ENCODE results near the gene XYLB. TPM values are rescaled to one million over a fixed set of nuclear protein-coding genes. Genes with fewer than 3 reads are reported as not detected.

The XYLB gene
- total RNA-seq, 1 experiment from 2014 or later: 3.4 TPM

DNA sequence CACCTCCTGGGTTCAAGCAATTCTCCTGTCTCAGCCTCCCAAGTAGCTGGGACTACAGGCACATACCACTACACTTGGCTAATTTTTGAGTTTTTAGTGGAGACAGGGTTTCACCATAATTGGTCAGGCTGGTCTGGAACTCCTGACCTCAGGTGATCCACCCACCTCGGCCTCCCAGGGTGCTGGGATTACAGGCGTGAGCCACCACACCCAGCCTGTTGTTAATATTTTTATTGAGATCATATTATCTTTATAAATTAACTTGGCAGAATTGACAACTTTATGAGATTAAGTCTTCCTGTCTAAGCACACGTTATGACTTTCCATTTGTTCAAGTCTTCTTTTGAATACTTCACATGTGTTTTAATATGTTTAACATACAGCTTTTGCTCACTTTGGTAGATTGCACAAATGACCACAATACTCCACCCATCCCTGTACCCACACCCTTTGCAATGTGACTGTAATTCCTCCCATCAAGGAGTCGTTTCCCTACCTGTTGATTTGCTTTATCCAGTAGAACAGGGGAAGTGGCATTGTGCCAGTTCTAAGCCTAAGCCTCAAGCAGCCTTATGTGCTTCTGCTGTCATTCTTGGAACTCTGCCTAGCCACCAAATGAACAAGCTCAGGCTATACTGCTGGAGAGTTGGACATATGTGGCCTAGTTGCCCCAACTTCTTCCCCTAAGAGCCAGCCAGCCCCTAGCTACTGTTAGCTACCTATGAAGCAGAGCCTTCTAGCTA is 8.2 kb downstream of the XYLB start:
- in situ Hi-C loops (cut with HindIII; ENCODE audit: low sequenced_read_pairs): no loop called here

DNA sequence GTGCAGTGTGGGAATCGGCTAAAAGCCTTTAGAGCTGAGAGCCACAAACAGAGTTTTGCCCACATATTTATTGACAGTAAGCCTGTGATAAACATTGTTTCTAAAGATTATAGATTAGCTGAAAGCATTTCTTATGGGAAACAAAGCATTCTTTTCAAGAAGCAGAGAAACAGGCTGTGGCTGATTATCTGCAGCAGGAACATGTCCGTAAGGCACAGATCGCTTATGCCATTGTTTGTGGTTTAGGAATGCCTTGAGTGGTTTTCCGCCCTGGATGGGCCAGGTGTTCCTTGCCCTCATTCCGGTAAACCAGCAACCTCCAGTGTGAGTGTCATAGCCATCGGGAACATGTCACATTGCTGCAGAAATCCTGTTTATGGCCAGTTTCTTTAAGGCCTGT is 12.5 kb downstream of the XYLB start:
- in situ Hi-C loops (cut with HindIII; ENCODE audit: low sequenced_read_pairs): no loop called here

More for the DNA sequence above, 8.2 kb downstream of the XYLB start:
- peak; percentile 89 for DNase-seq (ENCODE audit: low spot score)

DNA sequence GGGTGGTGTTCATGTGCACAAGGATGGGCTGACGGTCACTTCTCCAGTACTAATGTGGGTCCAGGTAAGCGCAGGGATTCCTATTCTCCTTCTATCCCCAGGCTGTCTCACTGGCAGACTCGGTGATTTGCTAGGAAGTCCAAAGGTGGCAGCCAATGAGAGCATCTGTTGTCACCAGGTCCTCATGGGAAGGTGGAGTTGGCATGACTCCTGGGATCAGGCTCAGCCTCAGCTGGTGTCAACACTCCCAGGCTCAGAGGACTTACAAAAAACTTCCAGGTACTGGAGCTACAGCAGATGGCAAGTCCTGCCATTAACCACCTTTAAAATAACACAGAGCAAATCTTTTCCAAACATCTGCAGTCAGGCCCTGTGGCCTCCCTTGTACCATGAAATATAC is 13.8 kb downstream of the XYLB start:
- no peak for DNase-seq (ENCODE audit: low spot score)
- in situ Hi-C loops (cut with HindIII; ENCODE audit: low sequenced_read_pairs): no loop called here

More for the DNA sequence above, 12.5 kb downstream of the XYLB start:
- DNase-seq (ENCODE audit: low spot score): no peak

DNA sequence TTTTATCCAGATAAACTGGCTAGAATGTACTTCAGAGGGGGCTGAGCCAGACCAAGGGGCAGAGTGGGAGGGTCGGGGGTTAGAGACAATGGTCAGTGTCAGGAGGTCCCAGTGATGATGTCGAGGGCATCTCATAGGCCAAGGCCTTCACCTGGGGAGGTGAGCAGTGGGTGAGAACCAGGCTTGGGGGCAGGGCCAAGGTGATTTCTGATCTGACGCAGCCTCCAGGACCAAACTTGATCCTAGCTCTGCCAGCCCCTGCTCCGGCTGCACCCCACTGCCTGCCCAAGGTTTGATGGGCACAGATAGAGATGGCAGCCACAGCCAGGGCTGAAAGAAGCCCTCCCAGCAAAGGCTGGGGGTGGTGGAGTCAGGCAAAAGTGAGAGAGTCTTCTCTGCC is 14.9 kb downstream of the XYLB start:
- no peak for DNase-seq (ENCODE audit: low spot score)
- in situ Hi-C loops (cut with HindIII; ENCODE audit: low sequenced_read_pairs): no loop called here

DNA sequence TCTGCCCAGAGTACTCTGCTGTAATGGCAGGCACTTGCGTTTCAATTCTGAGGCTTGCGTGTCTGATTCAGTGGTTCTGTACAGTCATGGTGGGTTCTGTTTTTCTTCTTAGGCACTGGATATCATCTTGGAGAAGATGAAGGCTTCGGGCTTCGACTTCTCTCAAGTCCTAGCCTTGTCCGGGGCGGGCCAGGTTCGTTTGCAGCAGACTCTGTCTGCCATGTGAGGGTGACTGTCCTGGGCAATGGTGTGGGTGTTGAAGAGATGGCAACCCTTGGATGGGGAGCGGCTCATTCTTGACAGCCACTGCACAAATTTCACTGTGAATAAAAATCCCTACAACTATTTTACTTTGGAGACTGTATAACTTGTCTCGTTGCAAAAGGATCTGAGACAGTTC is 16.2 kb downstream of the XYLB start:
- no peak for DNase-seq (ENCODE audit: low spot score)
- in situ Hi-C loops (cut with HindIII; ENCODE audit: low sequenced_read_pairs): no loop called here

DNA sequence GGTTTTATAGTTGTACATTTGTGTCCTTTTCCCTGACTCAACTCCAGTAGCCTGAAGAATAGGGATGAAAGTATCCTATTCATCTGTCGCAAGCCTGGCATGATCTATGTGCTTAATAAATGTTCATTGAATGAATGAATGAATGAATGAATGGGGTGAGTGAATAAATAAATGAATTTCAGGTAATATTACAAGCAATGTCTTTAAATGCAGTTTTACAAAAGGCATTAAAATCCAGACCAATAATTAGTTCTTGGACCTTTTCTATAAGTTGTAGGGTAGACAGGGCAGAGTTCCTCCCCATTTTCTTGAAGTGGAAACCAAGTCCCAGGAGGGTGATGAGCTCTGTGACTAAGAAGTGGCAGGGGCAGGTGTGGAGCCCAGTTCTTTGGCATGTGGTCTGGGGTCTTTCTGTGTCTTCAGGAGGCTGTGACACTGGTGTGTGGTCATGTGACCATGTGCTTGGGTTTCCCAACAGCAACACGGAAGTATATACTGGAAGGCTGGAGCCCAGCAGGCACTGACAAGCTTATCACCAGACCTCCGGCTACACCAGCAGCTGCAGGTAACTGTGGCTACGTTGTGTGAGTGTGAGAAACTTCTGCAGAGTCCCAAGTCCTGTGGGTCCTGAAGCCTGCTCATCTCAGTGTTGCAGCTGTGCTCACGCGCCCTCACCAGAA is 18.3 kb downstream of the XYLB start:
- in situ Hi-C loops (cut with HindIII; ENCODE audit: low sequenced_read_pairs): no loop called here
- DNase-seq (ENCODE audit: low spot score): no peak

DNA sequence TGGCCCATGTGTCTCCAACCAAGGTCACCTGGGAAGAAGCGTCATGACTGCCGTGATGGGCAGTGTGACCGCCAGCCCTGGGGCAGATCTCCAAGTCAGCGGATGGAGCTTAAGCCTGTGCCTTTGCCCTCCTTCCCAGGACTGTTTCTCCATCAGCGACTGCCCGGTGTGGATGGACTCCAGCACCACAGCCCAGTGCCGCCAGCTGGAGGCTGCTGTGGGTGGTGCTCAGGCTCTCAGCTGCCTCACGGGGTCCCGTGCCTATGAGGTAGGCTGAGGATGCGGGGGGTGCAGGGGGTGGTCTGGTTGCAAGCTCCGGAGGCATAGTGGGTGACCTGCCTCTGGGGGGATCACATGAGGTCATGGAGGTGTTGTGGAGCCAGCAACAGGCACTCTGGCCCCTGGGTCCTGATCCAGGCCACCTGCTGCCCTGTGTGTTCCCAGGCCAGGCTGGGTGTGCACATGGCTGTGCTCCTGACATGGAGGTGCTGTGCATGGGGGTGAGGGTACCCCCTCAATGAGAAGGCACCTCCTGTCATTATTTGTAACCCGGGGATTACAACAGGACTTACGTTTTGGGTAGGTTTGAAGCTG is 19.0 kb downstream of the XYLB start:
- DNase-seq (ENCODE audit: low spot score): no peak
- in situ Hi-C loops (cut with HindIII; ENCODE audit: low sequenced_read_pairs): no loop called here

DNA sequence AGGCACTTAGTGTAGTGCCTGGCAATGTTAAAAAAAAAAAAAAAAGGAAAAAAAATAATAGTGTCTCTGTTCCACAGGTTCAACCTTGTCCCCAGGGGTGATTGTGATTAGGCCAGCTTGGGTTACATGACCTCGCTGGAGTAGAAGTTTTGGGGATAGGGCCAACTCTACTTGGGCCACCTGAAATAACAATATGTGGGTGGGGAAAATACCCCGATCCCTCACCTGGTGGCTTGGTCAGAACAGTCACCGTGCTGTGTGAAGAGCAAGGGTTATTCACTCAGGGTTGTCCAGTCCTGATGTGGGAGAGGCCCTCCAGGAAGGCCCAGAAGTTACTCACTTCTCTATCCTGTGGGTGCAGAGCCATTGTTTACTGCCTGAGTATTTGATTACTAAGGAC is 19.5 kb downstream of the XYLB start:
- in situ Hi-C loops (cut with HindIII; ENCODE audit: low sequenced_read_pairs): no loop called here
- DNase-seq (ENCODE audit: low spot score): no peak

DNA sequence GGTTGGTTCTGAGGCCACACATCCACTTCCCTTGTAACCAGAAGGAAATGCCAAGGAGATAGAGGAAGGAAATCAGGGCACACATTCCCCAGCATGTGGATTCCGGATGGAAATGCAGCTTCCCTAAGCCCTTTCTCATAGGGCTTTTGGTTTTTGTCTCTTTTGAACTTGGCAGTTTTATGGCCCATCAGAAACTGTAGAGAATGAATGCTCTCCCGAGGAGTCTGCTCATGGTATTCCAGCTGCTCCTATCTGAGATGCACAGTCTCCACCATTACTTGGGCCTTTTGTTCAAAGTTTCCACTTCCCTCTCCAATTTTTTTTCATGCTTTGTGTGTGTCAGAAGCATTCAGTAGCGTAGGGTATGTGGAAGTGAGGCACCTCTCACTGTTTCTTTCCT is 21.2 kb downstream of the XYLB start:
- DNase-seq (ENCODE audit: low spot score): no peak
- in situ Hi-C loops (cut with HindIII; ENCODE audit: low sequenced_read_pairs): no loop called here

DNA sequence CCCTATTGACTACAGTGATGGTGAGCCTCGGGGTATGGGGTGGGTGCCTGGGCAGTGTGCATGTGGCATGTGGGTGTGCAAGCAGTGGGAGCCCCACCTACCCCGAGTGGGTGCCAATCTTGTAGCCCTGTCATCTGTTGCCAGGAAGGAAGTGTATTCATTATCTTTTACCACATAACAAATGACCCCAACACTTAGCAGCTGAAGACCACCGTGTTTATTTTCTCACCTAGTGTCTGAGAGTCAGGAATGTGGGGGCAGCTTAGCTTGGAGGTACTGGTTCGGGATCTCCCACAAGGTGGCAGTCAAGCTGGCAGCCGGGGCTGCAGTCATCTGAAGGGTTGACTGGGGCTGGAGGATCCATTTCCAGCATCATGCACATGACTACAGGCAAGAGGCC is 21.7 kb downstream of the XYLB start:
- in situ Hi-C loops (cut with HindIII; ENCODE audit: low sequenced_read_pairs): no loop called here
- no peak for DNase-seq (ENCODE audit: low spot score)

DNA sequence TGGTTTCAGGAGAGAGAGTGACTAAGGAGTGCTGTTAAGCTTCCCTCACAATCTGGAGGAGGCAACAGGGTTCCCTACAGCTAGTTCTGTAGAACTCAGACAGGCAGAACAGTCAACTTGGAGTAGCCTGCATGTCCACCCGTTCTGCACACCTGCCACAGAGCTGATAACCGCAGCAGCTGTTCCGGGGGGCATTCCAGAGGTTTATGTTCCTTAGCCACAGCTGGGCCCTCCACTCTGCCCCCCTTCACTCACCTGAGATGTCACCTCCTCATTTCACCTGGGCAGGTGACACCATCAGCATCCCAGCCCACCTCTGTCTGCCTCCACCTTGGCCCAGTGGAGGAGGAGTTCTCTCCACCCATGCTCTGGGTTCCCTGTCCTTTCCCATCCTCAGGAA is 22.6 kb downstream of the XYLB start:
- no peak for DNase-seq (ENCODE audit: low spot score)
- in situ Hi-C loops (cut with HindIII; ENCODE audit: low sequenced_read_pairs): no loop called here

DNA sequence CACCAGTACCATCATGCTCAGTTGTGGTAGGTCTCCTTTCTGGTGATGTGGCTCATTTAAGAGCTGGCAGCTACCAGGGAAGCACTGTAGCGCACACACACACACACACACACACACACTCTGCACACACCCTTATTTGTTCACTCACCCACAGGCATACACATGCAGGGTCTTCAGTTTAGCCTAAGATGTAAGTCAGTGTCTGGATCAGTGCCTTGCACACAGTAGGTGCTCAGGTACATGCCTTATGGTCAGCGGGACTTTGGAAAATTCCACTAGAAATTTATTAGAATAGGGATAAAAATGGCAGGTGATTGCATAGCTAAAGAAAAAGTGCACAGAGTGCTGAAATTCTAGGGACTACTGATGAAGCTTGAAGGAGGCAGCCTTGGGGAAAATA is 23.6 kb downstream of the XYLB start:
- in situ Hi-C loops (cut with HindIII; ENCODE audit: low sequenced_read_pairs): no loop called here
- no peak for DNase-seq (ENCODE audit: low spot score)

DNA sequence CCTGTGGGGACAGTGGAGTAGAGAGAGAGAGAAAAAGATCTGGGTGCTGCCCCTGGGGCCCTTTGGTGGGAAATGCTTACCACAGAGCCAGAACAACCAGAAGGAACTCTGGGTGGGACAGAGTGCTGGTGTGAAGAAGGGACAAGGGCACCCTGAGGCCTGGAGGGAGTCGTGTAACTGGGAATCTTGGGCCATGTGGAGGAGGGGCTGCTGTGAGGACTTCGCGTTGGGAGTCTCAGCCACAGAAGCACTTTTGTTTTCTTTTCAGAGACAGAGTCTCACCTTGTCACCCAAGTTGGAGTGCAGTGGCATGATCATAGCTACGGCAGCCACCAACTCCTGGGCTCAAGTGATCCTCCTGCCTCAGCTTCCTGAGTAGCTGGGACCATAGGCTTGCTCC is 24.3 kb downstream of the XYLB start:
- no peak for DNase-seq (ENCODE audit: low spot score)
- in situ Hi-C loops (cut with HindIII; ENCODE audit: low sequenced_read_pairs): no loop called here

DNA sequence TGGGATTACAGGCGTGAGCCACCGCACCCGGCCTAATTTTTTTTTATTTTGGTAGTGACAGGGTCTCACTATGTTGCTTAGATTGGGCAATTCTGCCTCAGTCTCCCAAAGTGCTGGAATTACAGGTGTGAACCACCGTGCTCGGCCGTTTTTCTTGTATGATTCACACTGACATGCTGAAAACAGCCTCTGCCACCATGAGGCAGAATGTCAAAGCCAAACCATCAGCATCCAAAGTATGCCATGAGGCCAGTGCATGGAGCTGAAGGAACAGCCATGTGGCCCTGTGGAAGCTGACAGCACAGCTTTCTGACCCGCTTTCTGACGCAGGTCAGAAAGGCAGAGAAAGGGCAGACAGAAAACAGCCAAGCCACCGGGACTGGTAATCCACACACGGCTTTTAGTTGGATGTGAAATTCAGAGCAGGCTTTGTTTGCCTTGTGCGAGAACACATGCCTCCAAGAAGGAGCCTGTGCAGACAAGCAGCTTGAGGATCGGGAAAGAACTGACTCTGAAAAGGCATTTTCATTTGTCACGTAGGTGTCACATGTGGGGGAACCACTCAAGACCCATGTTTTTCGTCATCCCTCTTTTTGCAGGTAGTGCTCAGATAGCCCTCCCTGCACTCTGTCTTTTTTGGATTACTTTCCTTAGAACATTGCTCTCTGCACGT is 25.1 kb downstream of the XYLB start:
- no peak for DNase-seq (ENCODE audit: low spot score)
- in situ Hi-C loops (cut with HindIII; ENCODE audit: low sequenced_read_pairs): no loop called here

DNA sequence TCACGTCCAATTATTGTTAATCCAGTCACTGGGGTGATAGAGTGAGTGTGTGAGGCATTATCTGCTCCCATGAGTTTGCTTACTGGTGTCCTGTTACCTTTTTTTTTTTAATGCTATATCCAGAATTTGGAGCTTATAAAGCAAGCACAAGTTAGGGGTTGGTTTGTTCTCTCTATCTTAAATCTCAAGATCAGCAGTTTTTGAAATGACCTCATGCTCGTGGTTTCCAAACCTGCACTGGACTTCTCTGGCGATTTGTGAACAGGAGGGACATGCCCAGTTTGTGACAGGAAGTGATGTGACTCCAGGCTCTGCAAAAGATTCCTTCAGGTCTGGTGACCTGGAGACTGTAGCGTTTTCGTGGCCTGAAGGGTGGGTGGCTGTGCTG is 25.6 kb downstream of the XYLB start:
- DNase-seq (ENCODE audit: low spot score): no peak
- in situ Hi-C loops (cut with HindIII; ENCODE audit: low sequenced_read_pairs): no loop called here

DNA sequence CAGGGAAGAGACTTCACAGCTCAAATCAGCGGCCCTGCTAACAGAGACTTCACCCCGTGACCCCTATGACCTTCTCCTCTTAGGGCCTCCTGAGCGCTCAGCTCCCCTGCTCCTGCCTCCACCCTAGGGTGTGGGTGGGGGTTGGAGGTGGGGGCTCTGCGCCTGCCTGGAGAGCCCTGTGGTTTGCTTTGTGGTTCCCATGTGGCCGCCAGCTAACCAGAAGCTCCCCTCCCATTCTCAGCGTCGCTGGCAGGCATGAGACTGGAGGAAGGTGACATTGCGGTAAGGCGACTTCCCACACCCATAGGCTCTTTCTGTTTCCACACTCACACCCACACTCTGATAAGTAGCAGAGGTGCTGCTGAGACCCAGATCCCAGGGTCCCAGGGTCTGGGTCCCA is 27.6 kb downstream of the XYLB start:
- DNase-seq (ENCODE audit: low spot score): no peak
- in situ Hi-C loops (cut with HindIII; ENCODE audit: low sequenced_read_pairs): no loop called here

DNA sequence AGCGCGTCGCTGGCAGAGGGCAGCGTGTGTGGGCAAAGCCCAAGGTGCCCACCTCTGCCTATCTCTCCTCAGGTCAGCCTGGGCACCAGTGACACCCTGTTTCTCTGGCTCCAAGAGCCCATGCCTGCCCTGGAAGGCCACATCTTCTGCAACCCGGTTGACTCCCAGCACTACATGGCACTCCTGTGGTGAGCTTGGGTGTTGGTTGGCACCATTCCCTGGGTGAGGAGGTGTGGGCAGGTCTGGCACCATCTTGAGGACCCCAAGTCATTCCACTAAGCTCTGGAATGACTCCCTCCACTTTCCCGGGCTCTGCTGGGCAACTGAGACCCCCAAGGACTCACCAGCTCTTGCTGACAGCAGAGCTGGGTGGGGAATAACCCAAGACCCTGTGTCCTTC is 28.5 kb downstream of the XYLB start:
- in situ Hi-C loops (cut with HindIII; ENCODE audit: low sequenced_read_pairs): no loop called here
- no peak for DNase-seq (ENCODE audit: low spot score)

DNA sequence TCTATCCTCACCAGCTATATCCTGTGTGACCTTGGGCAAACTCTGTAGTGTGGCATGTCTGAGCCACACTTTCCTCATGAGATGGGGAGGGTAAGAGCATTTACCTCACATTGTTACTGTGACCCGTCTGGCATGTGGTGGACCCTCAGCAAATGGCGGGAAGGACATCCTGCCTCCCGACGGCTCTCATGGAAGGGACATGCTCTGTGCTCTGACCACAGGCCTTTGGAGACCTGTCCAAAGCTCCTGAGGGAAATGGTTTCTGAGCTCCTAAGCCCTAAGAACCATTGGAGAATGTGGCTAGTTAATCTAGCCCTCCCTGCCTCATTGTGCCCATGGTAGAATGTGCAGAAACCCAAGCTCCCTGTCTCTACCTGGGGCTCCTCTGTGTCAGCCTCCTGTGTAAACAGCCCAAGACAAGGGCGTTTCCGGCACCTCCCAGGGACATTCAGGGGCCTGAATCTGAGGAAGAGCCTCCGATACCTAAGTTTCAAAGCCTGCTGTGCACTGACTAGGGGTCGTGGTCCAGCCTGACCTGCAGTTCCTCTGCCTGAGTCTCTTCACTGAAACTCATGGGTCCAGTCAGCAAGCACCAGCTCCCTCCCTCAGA is 29.0 kb downstream of the XYLB start:
- in situ Hi-C loops (cut with HindIII; ENCODE audit: low sequenced_read_pairs): no loop called here
- DNase-seq (ENCODE audit: low spot score): no peak

DNA sequence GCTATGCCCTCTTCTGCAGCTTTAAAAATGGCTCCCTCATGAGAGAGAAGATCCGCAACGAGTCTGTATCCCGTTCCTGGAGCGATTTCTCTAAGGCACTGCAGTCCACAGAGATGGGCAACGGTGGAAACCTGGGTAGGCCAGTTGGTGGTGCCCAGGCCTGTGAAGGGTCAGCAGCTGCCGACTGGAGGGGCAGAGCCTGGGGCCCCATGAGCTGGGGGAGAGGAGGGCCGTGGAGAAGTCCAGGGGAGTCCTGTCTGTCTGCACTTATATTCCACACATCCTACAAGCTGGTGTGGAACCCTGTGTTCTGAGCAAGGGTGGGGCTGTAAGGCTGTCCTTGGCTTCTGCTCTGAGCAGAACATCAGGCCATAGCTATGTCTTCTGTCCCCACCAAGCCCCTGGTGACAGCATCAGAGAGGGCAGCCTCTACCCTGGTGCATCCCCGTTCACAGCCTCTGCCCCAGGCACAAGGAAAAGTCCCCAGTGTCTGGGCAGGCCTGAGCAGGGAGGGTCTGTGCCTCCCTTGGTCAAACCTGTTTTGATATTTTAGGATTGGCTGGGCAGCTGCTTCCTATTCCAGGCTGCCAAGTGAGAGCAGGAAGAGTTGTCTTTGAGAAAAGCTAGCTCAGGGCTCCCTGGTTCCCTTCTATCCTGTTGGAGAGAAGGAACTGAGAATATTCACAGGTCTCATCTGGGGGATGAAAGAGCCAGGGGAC is 29.7 kb downstream of the XYLB start:
- in situ Hi-C loops (cut with HindIII; ENCODE audit: low sequenced_read_pairs): no loop called here
- DNase-seq (ENCODE audit: low spot score): no peak
